Peyer's patch (tissue), 4 donors: ENCODE results near the gene CLEC12A.

ENCODE experiments used
- POLR2A ChIP-seq, 2 donors: fragments of 450-650 bp; IDR thresholded peaks; one replicate each; pipeline ENCODE4 v1.5.1; 2017; ENCODE audit warnings: antibody characterized with exemption in 2 of 2, mild to moderate bottlenecking in 2 of 2, moderate library complexity in 2 of 2
- TF ChIP-seq, protein P1 (sequence below), 6 experiments: fragments of 450-650 bp in 4 of 6; fragments of 200-600 bp in 2 of 6; sonication (generic) in 1 of 6; IDR thresholded peaks; one replicate each; pipeline ENCODE4 v1.5.1; 2017 to 2019; ENCODE audit warnings: antibody characterized with exemption in 6 of 6, mild to moderate bottlenecking in 3 of 6, moderate library complexity in 1 of 6

DNA sequence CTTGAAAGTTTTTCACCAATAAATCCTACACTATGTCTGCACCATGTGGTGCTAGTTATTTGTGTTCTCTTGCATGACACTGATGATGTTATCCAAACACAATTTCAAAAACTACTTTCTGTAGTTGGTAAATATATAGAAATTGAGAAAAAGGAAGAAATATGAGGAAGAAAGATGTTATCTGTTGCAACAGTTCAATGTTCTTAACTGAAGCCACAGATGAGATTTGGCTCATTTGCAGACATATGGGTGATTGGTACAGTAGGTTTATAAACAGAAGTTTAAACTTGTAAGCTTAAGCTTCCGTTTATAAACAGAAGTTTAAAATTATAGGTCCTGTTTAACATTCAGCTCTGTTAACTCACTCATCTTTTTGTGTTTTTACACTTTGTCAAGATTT lies at the start of gene CLEC12A:
- TF ChIP-seq, protein P1, sequence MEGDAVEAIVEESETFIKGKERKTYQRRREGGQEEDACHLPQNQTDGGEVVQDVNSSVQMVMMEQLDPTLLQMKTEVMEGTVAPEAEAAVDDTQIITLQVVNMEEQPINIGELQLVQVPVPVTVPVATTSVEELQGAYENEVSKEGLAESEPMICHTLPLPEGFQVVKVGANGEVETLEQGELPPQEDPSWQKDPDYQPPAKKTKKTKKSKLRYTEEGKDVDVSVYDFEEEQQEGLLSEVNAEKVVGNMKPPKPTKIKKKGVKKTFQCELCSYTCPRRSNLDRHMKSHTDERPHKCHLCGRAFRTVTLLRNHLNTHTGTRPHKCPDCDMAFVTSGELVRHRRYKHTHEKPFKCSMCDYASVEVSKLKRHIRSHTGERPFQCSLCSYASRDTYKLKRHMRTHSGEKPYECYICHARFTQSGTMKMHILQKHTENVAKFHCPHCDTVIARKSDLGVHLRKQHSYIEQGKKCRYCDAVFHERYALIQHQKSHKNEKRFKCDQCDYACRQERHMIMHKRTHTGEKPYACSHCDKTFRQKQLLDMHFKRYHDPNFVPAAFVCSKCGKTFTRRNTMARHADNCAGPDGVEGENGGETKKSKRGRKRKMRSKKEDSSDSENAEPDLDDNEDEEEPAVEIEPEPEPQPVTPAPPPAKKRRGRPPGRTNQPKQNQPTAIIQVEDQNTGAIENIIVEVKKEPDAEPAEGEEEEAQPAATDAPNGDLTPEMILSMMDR (IDR thresholded peaks at IDR 0.05) = no peak
- no peak for TF ChIP-seq POLR2A (IDR thresholded peaks at IDR 0.05)
